ENCODE data around the gene EIF3I.
A peak's percentile ranks its signal among the peaks of the same experiment; 100 is the strongest.

The EIF3I gene

GRCh38 chr1:32263744-32264143 lies 41.5 kb downstream of the EIF3I start:
- no peak for DNase-seq (ENCODE audit: low read depth in 4 of 4, low spot score in 1 of 4)

DNA sequence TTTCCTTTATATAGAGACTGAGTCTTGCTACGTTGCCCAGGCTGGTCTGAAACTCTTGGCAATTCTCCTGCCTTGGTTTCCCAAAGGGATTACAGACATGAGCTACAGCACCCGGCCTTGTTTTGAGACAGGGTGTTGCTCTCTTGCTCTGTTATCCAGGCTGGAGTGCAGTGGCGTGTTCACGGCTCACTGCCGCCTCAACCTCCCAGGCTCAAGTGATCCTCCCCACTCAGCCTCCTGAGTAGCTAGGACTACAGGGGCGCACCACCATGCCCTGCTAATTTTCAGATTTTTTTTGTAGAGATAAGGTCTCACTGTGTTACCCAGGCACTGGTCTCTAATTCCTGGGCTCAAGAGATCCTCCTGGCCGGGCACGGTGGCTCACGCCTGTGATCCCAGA lies 43.6 kb downstream of the EIF3I start:
- DNase-seq (ENCODE audit: low read depth in 4 of 4, low spot score in 1 of 4) = no peak

DNA sequence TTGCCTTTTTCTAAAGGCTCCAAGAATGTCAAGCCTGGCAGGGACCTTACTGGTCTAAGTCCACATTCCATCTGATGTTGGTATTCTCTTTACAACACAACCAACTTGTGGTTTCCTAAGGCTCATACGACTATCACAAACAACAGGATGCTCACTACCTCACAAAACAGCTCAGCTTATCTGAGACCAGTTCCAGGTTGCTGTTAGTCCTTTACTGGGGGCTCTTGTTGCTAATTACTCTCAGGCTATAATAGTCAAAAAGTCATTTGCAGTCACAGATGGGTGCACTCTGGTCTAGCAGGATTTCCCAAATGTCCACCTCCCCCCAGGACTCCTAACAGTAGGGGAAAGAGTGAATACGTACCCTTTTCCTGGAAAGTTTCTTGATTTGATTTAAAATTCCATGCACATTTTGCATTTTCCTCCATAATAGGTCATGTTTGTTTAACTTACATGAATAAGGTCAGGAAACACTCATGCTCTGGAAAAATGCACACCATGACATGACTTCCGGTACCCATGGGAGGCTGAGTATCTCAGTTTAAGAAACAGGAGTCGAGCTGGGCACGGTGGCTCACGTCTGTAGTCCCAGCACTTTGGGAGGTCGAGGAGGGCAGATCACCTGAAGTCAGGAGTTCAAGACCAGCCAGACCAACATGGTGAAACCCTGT lies 44.8 kb downstream of the EIF3I start:
- DNase-seq (ENCODE audit: low read depth in 4 of 4, low spot score in 1 of 4) = no peak

DNA sequence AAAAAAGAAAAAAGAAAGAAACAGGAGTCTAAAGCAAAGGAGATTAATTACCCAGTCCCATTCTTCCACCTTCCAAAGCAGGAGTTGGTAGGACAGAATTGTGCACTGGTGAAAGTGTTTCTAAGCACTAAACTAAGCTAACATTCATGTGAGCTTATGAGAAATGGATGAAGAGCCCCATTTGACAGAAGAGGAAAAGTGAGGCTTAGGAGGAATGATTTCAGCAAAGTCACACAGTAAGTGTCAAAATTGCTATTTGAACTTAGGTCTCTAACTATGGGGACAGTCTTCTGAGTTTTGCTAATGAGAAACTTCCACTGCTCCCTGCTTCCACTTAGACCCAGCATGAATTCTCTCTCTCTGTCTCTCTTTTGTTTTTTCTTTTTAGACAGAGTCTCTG lies 47.5 kb downstream of the EIF3I start:
- no peak for DNase-seq (ENCODE audit: low read depth in 4 of 4, low spot score in 1 of 4)

GRCh38 chr1:32272557-32273390 lies 50.6 kb downstream of the EIF3I start:
- DNase-seq (ENCODE audit: low read depth in 4 of 4, low spot score in 1 of 4) = no peak

DNA sequence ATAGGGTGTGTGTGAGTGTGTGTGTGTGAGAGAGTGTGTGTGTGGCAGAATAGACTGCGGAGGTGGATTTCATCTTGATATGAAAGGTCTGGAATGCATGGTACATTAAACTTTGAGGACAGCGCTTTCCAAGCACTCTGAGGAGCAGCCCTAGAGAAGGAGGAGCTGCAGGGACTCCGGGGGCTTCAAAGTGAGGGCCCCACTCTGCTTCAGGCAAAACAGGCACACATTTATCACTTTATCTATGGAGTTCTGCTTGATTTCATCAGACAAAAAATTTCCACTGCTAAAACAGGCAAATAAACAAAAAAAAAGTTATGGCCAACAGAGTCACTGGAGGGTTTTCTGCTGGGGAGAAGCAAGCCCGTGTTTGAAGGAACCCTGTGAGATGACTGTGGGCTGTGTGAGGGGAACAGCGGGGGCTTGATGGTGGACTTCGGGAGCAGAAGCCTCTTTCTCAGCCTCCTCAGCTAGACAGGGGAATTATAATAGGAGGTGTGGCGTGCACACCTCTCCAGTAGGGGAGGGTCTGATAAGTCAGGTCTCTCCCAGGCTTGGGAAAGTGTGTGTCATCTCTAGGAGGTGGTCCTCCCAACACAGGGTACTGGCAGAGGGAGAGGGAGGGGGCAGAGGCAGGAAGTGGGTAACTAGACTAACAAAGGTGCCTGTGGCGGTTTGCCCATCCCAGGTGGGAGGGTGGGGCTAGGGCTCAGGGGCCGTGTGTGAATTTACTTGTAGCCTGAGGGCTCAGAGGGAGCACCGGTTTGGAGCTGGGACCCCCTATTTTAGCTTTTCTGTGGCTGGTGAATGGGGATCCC lies 51.4 kb downstream of the EIF3I start:
- DNase-seq (ENCODE audit: low read depth in 4 of 4, low spot score in 1 of 4) = peak; percentile 49 to 85 (median 56)

GRCh38 chr1:32274646-32275340 lies 52.6 kb downstream of the EIF3I start:
- no peak for DNase-seq (ENCODE audit: low read depth in 4 of 4, low spot score in 1 of 4)

GRCh38 chr1:32275424-32275823 lies 53.2 kb downstream of the EIF3I start:
- DNase-seq (ENCODE audit: low read depth in 4 of 4, low spot score in 1 of 4) = no peak

- DNase-seq (ENCODE audit: low read depth in 4 of 4, low spot score in 1 of 4) = no peak
Observed at GRCh38 chr1:32276032-32276782, 54.0 kb downstream of the EIF3I start.

Measured in stimulated activated CD4-positive, alpha-beta T cell treated with anti-CD3 and anti-CD28 coated beads, Interleukin-1b, Interleukin-23, amount 100 ng/mL, for 24 hours (primary cell).